GM12892 (cell line): Measurements from ENCODE around the gene EYS.
"Not testable (repeated sequence)": the region's sequence is repeated elsewhere in the genome, so short reads cannot be mapped to it uniquely, and the experiment has no call there.

Experiments
- DNase-seq: peaks from one replicate; pipeline ENCODE4 v3.0.0; 2011; ENCODE audit not compliant: insufficient read length
- FAIRE-seq: peaks from 2 replicates; lab custom pipeline; 2011; peaks lifted over from hg19 to GRCh38; lab: Jason Lieb, UNC
- POLR2A ChIP-seq: IDR thresholded peaks from 2 replicates; pipeline ENCODE4 v1.6.1; 2011; ENCODE audit warnings: low read depth, low read length, control low read depth
- POLR2AphosphoS5 ChIP-seq: IDR thresholded peaks from 2 replicates; pipeline ENCODE4 v1.6.1; 2011; ENCODE audit warnings: low read depth, low read length, control low read depth
- TAF1 ChIP-seq: IDR thresholded peaks from 2 replicates; pipeline ENCODE4 v1.6.1; 2011; ENCODE audit warnings: low read depth, mild to moderate bottlenecking, control low read depth, low read length, borderline replicate concordance

Gene EYS

GRCh38 chr6:64497634-64498033 lies 1209.4 kb downstream of the EYS start:
- no peak for FAIRE-seq
- DNase-seq = no peak
- TF ChIP-seq POLR2A (no peak), POLR2AphosphoS5 (no peak), TAF1 (no peak)

- no peak for TF ChIP-seq TAF1
- no peak for TF ChIP-seq POLR2AphosphoS5
- no peak for TF ChIP-seq POLR2A
- DNase-seq (no peak), FAIRE-seq (no peak)
Observed at GRCh38 chr6:64489763-64490162, 1217.3 kb downstream of the EYS start.

DNA sequence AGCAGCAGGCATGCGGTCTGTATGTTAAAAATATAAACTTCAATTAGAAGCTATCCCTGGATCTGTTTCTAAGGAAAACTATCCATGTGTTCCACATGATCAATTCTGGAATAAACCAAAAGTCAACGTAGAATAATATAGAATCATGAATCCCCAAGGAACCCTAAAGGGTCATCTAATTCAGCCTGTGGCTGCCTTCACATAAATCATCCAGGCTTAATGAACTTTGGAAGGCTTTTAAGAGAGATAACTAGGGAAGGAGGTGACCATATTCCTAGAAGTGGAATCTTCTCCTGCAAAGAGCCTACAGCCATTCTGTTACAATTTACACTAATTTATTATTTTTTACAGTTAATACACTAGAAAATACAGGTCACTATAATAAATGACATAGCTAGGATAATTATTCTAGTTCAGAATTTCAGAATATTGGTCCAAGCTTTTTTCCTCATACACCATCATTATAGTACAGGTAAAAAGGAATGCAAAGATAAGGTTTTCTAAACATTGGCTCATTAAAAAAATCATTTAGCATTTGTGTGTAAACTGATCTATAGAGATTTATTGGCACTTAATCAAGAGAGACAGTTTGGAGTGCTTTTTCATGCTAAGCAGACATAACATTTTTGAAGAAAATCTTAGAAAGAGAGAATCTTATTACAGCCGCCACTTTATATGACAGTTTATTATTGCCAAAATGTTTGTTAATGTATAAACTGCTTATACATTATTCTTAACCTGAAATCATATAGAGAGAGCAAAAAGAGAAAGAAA lies 1220.3 kb downstream of the EYS start:
- FAIRE-seq = no peak
- DNase-seq = no peak
- TF ChIP-seq TAF1 (no peak), POLR2A (no peak), POLR2AphosphoS5 (no peak)

GRCh38 chr6:64483956-64484499 lies 1223.0 kb downstream of the EYS start:
- no peak for DNase-seq
- no peak for FAIRE-seq
- no peak for TF ChIP-seq POLR2A
- TF ChIP-seq POLR2AphosphoS5 = no peak
- TF ChIP-seq TAF1 = no peak

GRCh38 chr6:64482631-64483030 lies 1224.4 kb downstream of the EYS start:
- DNase-seq (no peak), FAIRE-seq (no peak)

GRCh38 chr6:64479134-64479533 lies 1227.9 kb downstream of the EYS start:
- no peak for TF ChIP-seq TAF1
- no peak for TF ChIP-seq POLR2A
- no peak for TF ChIP-seq POLR2AphosphoS5
- FAIRE-seq = no peak

More at GRCh38 chr6:64482631-64483030, 1224.4 kb downstream of the EYS start:
- TF ChIP-seq POLR2AphosphoS5 (no peak), POLR2A (no peak), TAF1 (no peak)

DNA sequence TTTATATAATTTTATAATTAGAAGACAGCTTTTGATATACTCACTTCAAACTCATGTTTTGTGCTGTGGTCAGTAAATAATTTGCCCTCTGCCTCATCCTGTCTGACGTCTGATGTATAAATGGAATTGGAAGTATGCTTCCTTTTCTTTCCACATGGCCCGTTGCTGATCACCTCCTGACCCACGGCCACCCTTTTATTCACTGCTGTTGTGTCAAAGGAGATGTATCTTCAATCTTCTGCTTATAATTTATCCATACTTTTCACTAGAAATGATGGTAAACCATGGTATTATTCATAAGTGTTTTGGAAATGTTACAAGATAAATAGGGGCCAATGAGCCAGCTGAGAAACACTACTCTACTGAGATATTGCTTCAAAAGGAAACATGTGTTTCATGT lies 1229.6 kb downstream of the EYS start:
- FAIRE-seq = no peak
- TF ChIP-seq POLR2A (no peak), POLR2AphosphoS5 (no peak), TAF1 (no peak)
- DNase-seq = no peak

More at GRCh38 chr6:64479134-64479533, 1227.9 kb downstream of the EYS start:
- no peak for DNase-seq

DNA sequence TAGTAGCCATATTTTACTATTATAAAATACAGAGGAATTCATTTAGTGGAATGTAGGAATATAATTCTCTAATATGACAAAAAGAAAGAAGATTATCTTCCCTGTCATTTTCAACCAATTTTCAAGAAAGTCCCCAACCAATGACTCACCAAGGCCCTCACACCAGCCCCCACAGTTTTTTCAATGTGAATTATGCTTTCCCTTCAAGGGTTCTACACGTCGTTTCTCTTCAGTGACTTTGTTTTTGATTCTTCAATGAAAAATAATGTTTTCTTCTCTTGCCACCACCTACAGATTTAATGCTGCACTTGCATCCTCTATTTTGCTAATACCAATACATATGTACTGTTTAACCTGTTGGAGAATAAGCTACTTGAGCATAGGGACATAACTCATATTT lies 1230.1 kb downstream of the EYS start:
- FAIRE-seq = no peak
- TF ChIP-seq TAF1 = no peak
- TF ChIP-seq POLR2A = no peak
- no peak for TF ChIP-seq POLR2AphosphoS5
- DNase-seq = no peak

GRCh38 chr6:64469405-64469804 lies 1237.6 kb downstream of the EYS start:
- DNase-seq, FAIRE-seq: not testable (repeated sequence)

GRCh38 chr6:64467656-64468055 lies 1239.4 kb downstream of the EYS start:
- FAIRE-seq (no peak), DNase-seq (no peak)
- no peak for TF ChIP-seq TAF1
- no peak for TF ChIP-seq POLR2A
- no peak for TF ChIP-seq POLR2AphosphoS5

GRCh38 chr6:64459411-64459944 lies 1247.5 kb downstream of the EYS start:
- no peak for TF ChIP-seq TAF1
- TF ChIP-seq POLR2AphosphoS5 = no peak
- TF ChIP-seq POLR2A = no peak
- DNase-seq = no peak
- FAIRE-seq = no peak

DNA sequence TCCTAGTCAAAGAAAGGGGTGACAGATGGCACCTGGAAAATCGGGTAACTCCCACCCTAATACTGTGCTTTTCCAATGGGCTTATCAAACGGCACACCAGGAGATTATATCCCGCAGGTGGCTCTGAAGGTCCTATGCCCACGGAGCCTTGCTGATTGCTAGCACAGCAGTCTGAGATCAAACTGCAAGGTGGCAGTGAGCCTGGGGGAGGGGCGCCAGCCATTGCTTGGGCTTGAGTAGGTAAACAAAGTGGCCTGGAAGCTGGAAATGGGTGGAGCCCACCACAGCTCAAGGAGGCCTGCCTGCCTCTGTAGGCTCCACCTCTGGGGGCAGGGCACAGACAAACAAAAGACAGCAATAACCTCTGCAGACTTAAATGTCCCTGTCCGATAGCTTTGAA lies 1258.9 kb downstream of the EYS start:
- FAIRE-seq, DNase-seq: not testable (repeated sequence)
